GM21447 (cell line): Measurements from ENCODE around the gene SMCO3.
A peak's percentile ranks its signal among the peaks of the same experiment; 100 is the strongest.

ENCODE experiments used
- ATAC-seq: cut with Tn5 transposase; IDR thresholded peaks from one replicate; pipeline ENCODE4 v1.9.1; 2021; ENCODE audit not compliant: unreplicated experiment

The SMCO3 gene

GRCh38 chr12:14814014-14814413, at the start of gene SMCO3:
SMCO3 (minus strand) TSS chr12:14814182; CDS start chr12:14806680, 7,502 bp downstream.
- no peak for ATAC-seq

GRCh38 chr12:14860490-14860889, 46.5 kb upstream of the SMCO3 start:
- ATAC-seq: no peak

- no peak for ATAC-seq
Measured at GRCh38 chr12:14858513-14858912, 44.5 kb upstream of the SMCO3 start.

- no peak for ATAC-seq
Measured at GRCh38 chr12:14854586-14855183, 40.7 kb upstream of the SMCO3 start.

- no peak for ATAC-seq
Measured at GRCh38 chr12:14853961-14854360, 40.0 kb upstream of the SMCO3 start.

GRCh38 chr12:14852880-14853279, 38.9 kb upstream of the SMCO3 start:
- no peak for ATAC-seq

GRCh38 chr12:14850929-14851663, 37.1 kb upstream of the SMCO3 start:
- ATAC-seq: peak; percentile 73

- no peak for ATAC-seq
Measured at GRCh38 chr12:14849661-14850060, 35.7 kb upstream of the SMCO3 start.

GRCh38 chr12:14846876-14847580, 33.0 kb upstream of the SMCO3 start:
- ATAC-seq: no peak

GRCh38 chr12:14846042-14846587, 32.1 kb upstream of the SMCO3 start:
- ATAC-seq: no peak

GRCh38 chr12:14845350-14845750, 31.4 kb upstream of the SMCO3 start:
- no peak for ATAC-seq

- no peak for ATAC-seq
Measured at GRCh38 chr12:14844401-14844800, 30.4 kb upstream of the SMCO3 start.

- no peak for ATAC-seq
Measured at GRCh38 chr12:14843425-14843887, 29.5 kb upstream of the SMCO3 start, which contains the start of gene ART4. ART4 (minus strand) TSS chr12:14843526; CDS start chr12:14843113, 413 bp downstream.

- ATAC-seq: no peak
Measured at GRCh38 chr12:14842315-14842714, 28.3 kb upstream of the SMCO3 start.

GRCh38 chr12:14841761-14842160, 27.8 kb upstream of the SMCO3 start:
- no peak for ATAC-seq

GRCh38 chr12:14840616-14841015, 26.6 kb upstream of the SMCO3 start:
- no peak for ATAC-seq

GRCh38 chr12:14839262-14839661, 25.3 kb upstream of the SMCO3 start:
- ATAC-seq: no peak

- ATAC-seq: no peak
Measured at GRCh38 chr12:14836336-14837210, 22.6 kb upstream of the SMCO3 start.

GRCh38 chr12:14834509-14834908, 20.5 kb upstream of the SMCO3 start:
- ATAC-seq: no peak

GRCh38 chr12:14833952-14834351, 20.0 kb upstream of the SMCO3 start:
- no peak for ATAC-seq

GRCh38 chr12:14833336-14833735, 19.4 kb upstream of the SMCO3 start:
- ATAC-seq: no peak
